ENCODE measurements around the gene RPLP1. TPM values are rescaled to one million over a fixed set of nuclear protein-coding genes. Genes with fewer than 3 reads are reported as not detected.

RPLP1 gene
- total RNA-seq, 6 experiments from 2014 or later, result 1,302 to 1,622 (median 1,423) TPM

DNA sequence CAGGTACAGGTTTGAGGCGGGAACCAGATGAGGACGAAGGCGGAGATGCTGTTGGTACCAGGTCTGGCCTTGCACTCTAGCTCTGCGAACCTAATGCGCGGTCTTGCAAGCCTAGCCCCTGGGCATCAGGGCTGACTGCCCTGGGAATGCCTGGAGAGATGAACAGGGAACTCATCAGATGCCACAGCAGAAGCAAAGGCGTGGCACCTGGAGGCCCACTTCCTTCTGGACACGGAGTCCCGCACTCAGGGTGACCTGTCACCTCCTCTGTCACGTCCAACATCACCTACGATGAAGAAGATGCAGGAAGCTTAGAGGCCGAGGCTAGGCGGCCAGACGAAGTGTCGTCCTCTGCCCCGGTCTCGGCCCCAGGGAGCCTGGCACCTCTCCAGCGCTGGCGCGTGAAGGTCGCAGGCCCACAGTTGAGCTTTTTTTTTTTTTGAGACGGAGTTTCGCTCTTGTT is 9.4 kb downstream of the RPLP1 start:
- no peak overlapping the region for H3K27ac Mint-ChIP-seq
- H3K27me3 Mint-ChIP-seq (ENCODE audit: insufficient read depth), result no peaks in the 10 kb centered on the region; the same call in none of the 2 replicates
- H3K9me3 Mint-ChIP-seq, result no peaks in the 10 kb centered on the region
- DNase-seq, result no peak
- TF ChIP-seq, protein P1, sequence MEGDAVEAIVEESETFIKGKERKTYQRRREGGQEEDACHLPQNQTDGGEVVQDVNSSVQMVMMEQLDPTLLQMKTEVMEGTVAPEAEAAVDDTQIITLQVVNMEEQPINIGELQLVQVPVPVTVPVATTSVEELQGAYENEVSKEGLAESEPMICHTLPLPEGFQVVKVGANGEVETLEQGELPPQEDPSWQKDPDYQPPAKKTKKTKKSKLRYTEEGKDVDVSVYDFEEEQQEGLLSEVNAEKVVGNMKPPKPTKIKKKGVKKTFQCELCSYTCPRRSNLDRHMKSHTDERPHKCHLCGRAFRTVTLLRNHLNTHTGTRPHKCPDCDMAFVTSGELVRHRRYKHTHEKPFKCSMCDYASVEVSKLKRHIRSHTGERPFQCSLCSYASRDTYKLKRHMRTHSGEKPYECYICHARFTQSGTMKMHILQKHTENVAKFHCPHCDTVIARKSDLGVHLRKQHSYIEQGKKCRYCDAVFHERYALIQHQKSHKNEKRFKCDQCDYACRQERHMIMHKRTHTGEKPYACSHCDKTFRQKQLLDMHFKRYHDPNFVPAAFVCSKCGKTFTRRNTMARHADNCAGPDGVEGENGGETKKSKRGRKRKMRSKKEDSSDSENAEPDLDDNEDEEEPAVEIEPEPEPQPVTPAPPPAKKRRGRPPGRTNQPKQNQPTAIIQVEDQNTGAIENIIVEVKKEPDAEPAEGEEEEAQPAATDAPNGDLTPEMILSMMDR (IDR thresholded peaks at IDR 0.05), result no peak
- peaks cover 9% of the 10 kb centered on the region; the same call in 1 of the 2 replicates for H3K36me3 Mint-ChIP-seq (ENCODE audit: low read depth)
- H3K4me3 Mint-ChIP-seq, result peak overlapping the region; percentile 88
- peaks cover 35% of the 10 kb centered on the region for H3K4me1 Mint-ChIP-seq (ENCODE audit: low read depth)

- peak; percentile 97 for DNase-seq
- peak overlapping the region; percentile 96 for H3K27ac Mint-ChIP-seq
- peaks cover 9% of the 10 kb centered on the region; the same call in 1 of the 2 replicates for H3K36me3 Mint-ChIP-seq (ENCODE audit: low read depth)
- peak overlapping the region; percentile 88 for H3K4me3 Mint-ChIP-seq
- no peaks in the 10 kb centered on the region; the same call in none of the 2 replicates for H3K27me3 Mint-ChIP-seq (ENCODE audit: insufficient read depth)
- H3K9me3 Mint-ChIP-seq, result no peaks in the 10 kb centered on the region
- TF ChIP-seq, protein P1 (IDR thresholded peaks at IDR 0.05), result peak; percentile 93
- peaks cover 30% of the 10 kb centered on the region for H3K4me1 Mint-ChIP-seq (ENCODE audit: low read depth)
Measured at GRCh38 chr15:69462493-69463181, 10.0 kb downstream of the RPLP1 start.

DNA sequence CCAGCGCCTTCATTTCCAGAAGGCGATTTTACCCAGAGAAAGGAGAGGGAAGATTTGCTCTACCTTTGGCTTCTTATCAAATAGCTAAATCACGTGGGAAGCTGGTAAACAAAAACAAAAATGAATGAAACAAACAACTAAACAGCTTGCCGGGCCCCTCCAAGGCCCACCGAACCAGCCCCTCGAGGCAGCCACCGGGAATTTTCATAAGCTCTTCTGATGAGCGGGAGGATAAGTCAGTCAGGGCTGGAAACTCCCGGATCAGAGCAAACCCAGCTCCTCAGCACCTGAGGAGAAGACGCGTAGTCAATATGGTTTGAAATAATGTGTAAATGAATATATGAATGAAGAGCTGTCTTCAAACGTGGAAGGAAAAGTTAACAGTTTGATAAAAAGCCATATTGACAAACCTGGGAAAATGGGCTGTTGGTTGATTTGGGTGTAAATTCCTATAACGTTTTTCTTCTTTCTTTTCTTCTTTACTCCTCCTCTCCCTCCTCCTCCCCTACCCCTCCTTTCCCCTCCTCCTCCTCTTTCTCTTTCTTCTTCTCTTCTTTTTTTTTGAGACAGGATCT is 10.7 kb downstream of the RPLP1 start:
- DNase-seq, result no peak
- H3K27me3 Mint-ChIP-seq (ENCODE audit: insufficient read depth), result no peaks in the 10 kb centered on the region; the same call in none of the 2 replicates
- H3K4me3 Mint-ChIP-seq, result peak overlapping the region; percentile 88
- H3K4me1 Mint-ChIP-seq (ENCODE audit: low read depth), result peaks cover 32% of the 10 kb centered on the region
- peak overlapping the region; percentile 96 for H3K27ac Mint-ChIP-seq
- H3K9me3 Mint-ChIP-seq, result no peaks in the 10 kb centered on the region
- TF ChIP-seq, protein P1 (IDR thresholded peaks at IDR 0.05), result no peak
- peaks cover 3% of the 10 kb centered on the region; the same call in 1 of the 2 replicates for H3K36me3 Mint-ChIP-seq (ENCODE audit: low read depth)

DNA sequence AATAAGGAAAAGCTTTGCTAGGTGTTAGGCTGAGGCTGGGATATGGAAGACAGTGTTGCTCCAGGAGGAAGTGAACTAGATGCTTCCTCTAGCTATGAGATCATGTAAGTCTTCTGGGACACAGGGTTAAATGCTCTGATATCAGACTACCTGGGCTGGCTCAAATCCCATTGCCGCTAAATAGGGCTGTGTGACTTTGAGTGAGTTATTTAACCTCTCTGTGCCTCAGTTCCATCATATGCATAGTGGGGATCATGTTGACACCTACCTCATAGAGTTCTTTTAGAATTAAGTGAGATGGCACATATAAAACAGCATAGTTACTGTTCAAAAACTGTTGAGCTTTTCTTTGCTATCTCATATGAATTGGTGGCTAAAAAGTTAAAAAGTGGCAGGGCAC is 12.6 kb downstream of the RPLP1 start:
- H3K27ac Mint-ChIP-seq, result no peak overlapping the region
- no peaks in the 10 kb centered on the region for H3K36me3 Mint-ChIP-seq (ENCODE audit: low read depth)
- no peaks in the 10 kb centered on the region for H3K9me3 Mint-ChIP-seq
- peaks cover 51% of the 10 kb centered on the region for H3K4me1 Mint-ChIP-seq (ENCODE audit: low read depth)
- no peak overlapping the region for H3K4me3 Mint-ChIP-seq
- TF ChIP-seq, protein P1 (IDR thresholded peaks at IDR 0.05), result no peak
- no peak for DNase-seq
- no peaks in the 10 kb centered on the region; the same call in none of the 2 replicates for H3K27me3 Mint-ChIP-seq (ENCODE audit: insufficient read depth)

GRCh38 chr15:69466733-69467132 is 14.1 kb downstream of the RPLP1 start:
- no peak overlapping the region for H3K4me3 Mint-ChIP-seq
- TF ChIP-seq, protein P1 (IDR thresholded peaks at IDR 0.05), result no peak
- no peak overlapping the region for H3K27ac Mint-ChIP-seq
- no peak for DNase-seq
- H3K36me3 Mint-ChIP-seq (ENCODE audit: low read depth), result no peaks in the 10 kb centered on the region
- H3K9me3 Mint-ChIP-seq, result no peaks in the 10 kb centered on the region
- H3K27me3 Mint-ChIP-seq (ENCODE audit: insufficient read depth), result no peaks in the 10 kb centered on the region; the same call in none of the 2 replicates
- H3K4me1 Mint-ChIP-seq (ENCODE audit: low read depth), result peaks cover 51% of the 10 kb centered on the region
